MG63 (cell line): Measurements from ENCODE around the gene WASF1. TPM values are rescaled to one million over a fixed set of nuclear protein-coding genes. Genes with fewer than 3 reads are reported as not detected.

ENCODE experiments used
- DNase-seq: peaks from one replicate; pipeline ENCODE4 v3.0.0-alpha.2; 2020
- H3K27me3 ChIP-seq: fragments of 250-450 bp; sonication (Bioruptor Pico); 2 replicates; pipeline ENCODE4 v1.5.1; 2020; ENCODE audit warnings: mild to moderate bottlenecking, moderate library complexity
- H3K36me3 ChIP-seq: fragments of 250-450 bp; sonication (Bioruptor Pico); 2 replicates; pipeline ENCODE4 v1.5.1; 2020; ENCODE audit warnings: mild to moderate bottlenecking, moderate library complexity
- H3K4me3 ChIP-seq: fragments of 250-450 bp; sonication (Bioruptor Pico); 2 replicates; pipeline ENCODE4 v1.5.1; 2020; ENCODE audit warnings: mild to moderate bottlenecking, moderate library complexity
- H3K9me3 ChIP-seq: fragments of 250-450 bp; sonication (Bioruptor Pico); 2 replicates; pipeline ENCODE4 v1.5.1; 2020; ENCODE audit warnings: mild to moderate bottlenecking, moderate library complexity
- total RNA-seq: library from RNA; depleted of rRNA; stranded (reverse); fragments of >200 nt; shearing (Covaris generic); gene quantifications from 2 replicates; pipeline ENCODE4 v1.2.3, GENCODE V29; 2014; ENCODE audit warnings: low replicate concordance; rRNA removed

Gene WASF1
- total RNA-seq, 1 experiment from 2014 or later: 4.8 TPM

DNA sequence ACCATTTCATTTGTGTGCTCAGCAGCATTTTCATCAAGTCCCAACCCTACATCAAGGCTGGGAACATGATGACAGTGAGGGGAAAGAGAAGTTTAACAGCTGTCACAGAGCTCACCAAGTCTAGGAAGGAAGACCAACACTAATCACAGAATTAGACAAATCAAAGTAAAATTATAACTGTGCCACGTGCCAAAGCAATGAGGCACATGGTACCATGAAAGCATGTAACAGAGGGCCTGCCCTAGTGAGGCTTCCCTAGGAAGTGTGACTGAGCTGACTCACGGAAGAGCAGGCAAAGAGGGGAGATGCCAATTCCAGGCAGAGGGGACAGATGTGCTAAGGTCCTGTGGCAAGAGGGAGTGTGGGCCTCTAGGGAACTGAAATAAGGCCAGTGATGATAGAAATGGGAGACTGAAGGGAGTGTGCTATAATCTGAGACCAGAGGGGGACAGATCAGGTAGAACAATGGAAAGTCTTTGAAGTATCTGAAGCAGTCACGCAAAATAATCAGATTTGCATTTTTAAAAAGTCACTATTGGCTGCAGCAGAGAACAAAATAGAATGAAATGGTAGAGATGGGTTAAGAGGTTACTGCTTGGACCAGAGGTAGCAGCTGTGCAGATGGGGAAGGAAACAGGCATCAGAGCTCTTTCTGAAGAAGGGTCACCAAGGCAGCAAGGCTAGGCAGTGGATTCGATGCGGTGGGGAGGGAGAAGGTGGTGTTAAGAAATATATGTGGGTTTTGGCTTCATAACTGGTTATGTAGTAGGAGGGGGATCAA, 114.5 kb downstream of the WASF1 start:
- peaks cover 8% of the 10 kb centered on the region for H3K27me3 ChIP-seq
- H3K36me3 ChIP-seq: no peaks in the 10 kb centered on the region
- H3K9me3 ChIP-seq: no peaks in the 10 kb centered on the region
- no peak overlapping the region for H3K4me3 ChIP-seq
- no peak for DNase-seq

- no peak for DNase-seq
- no peaks in the 10 kb centered on the region for H3K9me3 ChIP-seq
- no peak overlapping the region for H3K4me3 ChIP-seq
- no peaks in the 10 kb centered on the region for H3K36me3 ChIP-seq
- H3K27me3 ChIP-seq: peaks cover 10% of the 10 kb centered on the region; the same call in 1 of the 2 replicates
Measured at GRCh38 chr6:110063594-110064263, 115.7 kb downstream of the WASF1 start.

GRCh38 chr6:110055387-110055735, 124.1 kb downstream of the WASF1 start:
- no peak for DNase-seq
- H3K36me3 ChIP-seq: no peaks in the 10 kb centered on the region
- H3K9me3 ChIP-seq: no peaks in the 10 kb centered on the region
- peaks cover 13% of the 10 kb centered on the region; the same call in 1 of the 2 replicates for H3K27me3 ChIP-seq
- no peak overlapping the region for H3K4me3 ChIP-seq

GRCh38 chr6:110054664-110055386, 124.6 kb downstream of the WASF1 start:
- H3K36me3 ChIP-seq: no peaks in the 10 kb centered on the region
- peaks cover 8% of the 10 kb centered on the region; the same call in 1 of the 2 replicates for H3K27me3 ChIP-seq
- no peak overlapping the region for H3K4me3 ChIP-seq
- no peaks in the 10 kb centered on the region for H3K9me3 ChIP-seq
- DNase-seq: no peak

- Histone ChIP-seq H3K36me3 (no peaks in the 10 kb centered on the region), H3K27me3 (peaks cover 7% of the 10 kb centered on the region; the same call in 1 of the 2 replicates), H3K9me3 (no peaks in the 10 kb centered on the region), H3K4me3 (no peak overlapping the region)
- no peak for DNase-seq
Measured at GRCh38 chr6:110053395-110054240, 125.9 kb downstream of the WASF1 start.

DNA sequence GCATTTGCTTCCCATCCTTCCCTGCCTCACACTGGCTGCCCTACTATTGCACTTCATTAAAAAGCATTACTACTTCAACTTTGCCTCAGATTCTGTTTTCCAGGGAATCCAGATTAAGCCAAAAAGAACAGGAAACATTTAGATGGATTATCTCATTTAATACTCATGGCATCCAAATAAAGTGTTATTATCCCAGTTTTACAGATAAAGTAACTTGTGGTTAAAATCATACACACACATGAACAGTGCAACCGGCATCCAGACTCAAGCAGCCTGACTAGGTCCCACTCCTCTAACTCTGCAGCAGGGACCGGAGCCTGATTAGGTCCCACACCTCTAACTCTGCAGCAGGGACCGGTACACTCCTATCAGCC, 129.0 kb downstream of the WASF1 start:
- no peak for DNase-seq
- Histone ChIP-seq H3K36me3 (no peaks in the 10 kb centered on the region), H3K27me3 (peaks cover 4% of the 10 kb centered on the region; the same call in 1 of the 2 replicates), H3K4me3 (no peak overlapping the region), H3K9me3 (no peaks in the 10 kb centered on the region)

Other genes with a start within 250 kb of the WASF1 start
- gene GPR6, start 201.4 kb downstream of the WASF1 start, total RNA-seq: not detected in 2 replicates
- gene CDC40, start 757 bp upstream of the WASF1 start, total RNA-seq: 12.0 and 15.7 TPM in 2 replicates
- not detected in 2 replicates for gene METTL24, start 178.7 kb upstream of the WASF1 start, total RNA-seq
- 0.22 and 0.89 TPM in 2 replicates for gene DDO, start 235.9 kb upstream of the WASF1 start, total RNA-seq